Psoas muscle (tissue), 8 donors: Measurements from ENCODE around the gene EIF4A2. TPM values are rescaled to one million over a fixed set of nuclear protein-coding genes. Genes with fewer than 3 reads are reported as not detected.

Experiments
- ATAC-seq, 4 donors: fragments of 200-7000 bp; cut with Tn5 transposase; one replicate each; pipeline ENCODE4 v1.9.1; 2020; ENCODE audit warnings: moderate library complexity in 3 of 4, mild to moderate bottlenecking in 2 of 4
- DNase-seq, 2 donors: peaks; one replicate each; pipeline ENCODE4 v3.0.0-alpha.2; 2020
- H3K27ac ChIP-seq: fragments of 200-600 bp; one replicate; pipeline ENCODE4 v1.8.0; 2022
- H3K27me3 ChIP-seq, 3 donors: fragments of 200-600 bp in 1 of 3; one replicate each; pipeline versions ENCODE4 v1.6.1 to v1.8.0; 2013 to 2022; ENCODE audit warnings: low read length in 2 of 3, mild to moderate bottlenecking in 2 of 3, moderate library complexity in 1 of 3; ENCODE audit not compliant: insufficient read depth in 3 of 3
- H3K36me3 ChIP-seq, 2 donors: fragments of 200-600 bp in 1 of 2; one replicate each; pipeline versions ENCODE4 v1.6.1 to v1.8.0; 2013 to 2022; ENCODE audit warnings: low read depth in 1 of 2, mild to moderate bottlenecking in 1 of 2, moderate library complexity in 1 of 2; ENCODE audit not compliant: insufficient read depth in 1 of 2
- H3K4me1 ChIP-seq: fragments of 200-600 bp; one replicate; pipeline ENCODE4 v1.8.0; 2022
- H3K4me3 ChIP-seq: fragments of 200-600 bp; one replicate; pipeline ENCODE4 v1.8.0; 2022; ENCODE audit warnings: mild to moderate bottlenecking
- H3K9me3 ChIP-seq: fragments of 200-600 bp; one replicate; pipeline ENCODE4 v1.8.0; 2022
- WGBS, 3 donors: extraction: QIAGEN DNeasy Blood & Tissue Kit; methylation state at CpG; one replicate each; pipeline versions ENCODE4 v1.1.6 to v1.1.7; 2013; 5-methylcytosine and 5-hydroxymethylcytosine counted together
- intact Hi-C, 2 donors: fragments of 100-400 bp; cut with DNase I; formaldehyde crosslinking; loops; one replicate each; pipeline versions ENCODE4 v1.11.0 to v1.14.2; 2022
- long read RNA-seq, 2 donors: library from polyadenylated mRNA; unstranded; transcript quantifications; one replicate each; pipeline ENCODE4 v2.0.0, GENCODE V29; 2021
- polyA plus RNA-seq, 3 donors: library from polyadenylated mRNA; stranded (reverse); fragments of 200-250 nt; gene quantifications; one replicate each; pipeline ENCODE4 v1.2.3, GENCODE V29; 2013
- total RNA-seq, 4 donors: library from RNA; stranded (reverse); fragmentation: NEBNext Ultra II Directional in 2 of 4; extraction: Animal tissue kit (Norgen Biotek cat#: 25700) in 2 of 4; gene quantifications; one replicate each; pipeline versions ENCODE4 v1.2.1 to v1.2.4, GENCODE V29; 2021 to 2023
- TF ChIP-seq, protein P1 (sequence below): fragments of 200-600 bp; IDR thresholded peaks from one replicate; pipeline ENCODE4 v1.8.0; 2022; ENCODE audit warnings: antibody characterized with exemption
- donor health status: healthy with polysubstance abuse.
- donor health status: DM: no; HTN: no; CAD: no; lungs with moderate emphysema.
- donor health status: Bipolar disorder and iron deficiency.
- donor health status: healthy.
- donor health status: DM: yes; HTN: yes; CAD: no.
- donor health status: DM: no; HTN: no; CAD: no.
- donor health status: DM: no; HTN: no; CAD: no.
- donor health status: DM: yes; HTN: yes; CAD: no.

The EIF4A2 gene
- total RNA-seq, result 100 to 1,000 TPM; 541 to 778 (median 587) TPM
- polyA plus RNA-seq, result 100 to 1,000 TPM; 397 to 570 (median 513) TPM
- long read RNA-seq, donor 1, transcript EIF4A2-201 (11 exons, 1,919 nt), result major isoform, 466 of 674 reads
- long read RNA-seq, donor 1, transcript EIF4A2-205 (11 exons, 1,889 nt), result minor isoform, 163 of 674 reads
- long read RNA-seq, donor 1, partial matches to known transcripts, result 17 of 674 reads
- long read RNA-seq, donor 1, other reads (novel, unspliced or antisense), result 24 of 674 reads
- long read RNA-seq, donor 2, transcript EIF4A2-203 (10 exons, 1,751 nt), result minor isoform, 14 of 1,055 reads
- long read RNA-seq, donor 2, transcript EIF4A2-201 (11 exons, 1,919 nt), result major isoform, 724 of 1,055 reads
- long read RNA-seq, donor 2, transcript EIF4A2-205 (11 exons, 1,889 nt), result minor isoform, 232 of 1,055 reads
- long read RNA-seq, donor 2, partial matches to known transcripts, result 34 of 1,055 reads
- long read RNA-seq, donor 2, other reads (novel, unspliced or antisense), result 47 of 1,055 reads

DNA sequence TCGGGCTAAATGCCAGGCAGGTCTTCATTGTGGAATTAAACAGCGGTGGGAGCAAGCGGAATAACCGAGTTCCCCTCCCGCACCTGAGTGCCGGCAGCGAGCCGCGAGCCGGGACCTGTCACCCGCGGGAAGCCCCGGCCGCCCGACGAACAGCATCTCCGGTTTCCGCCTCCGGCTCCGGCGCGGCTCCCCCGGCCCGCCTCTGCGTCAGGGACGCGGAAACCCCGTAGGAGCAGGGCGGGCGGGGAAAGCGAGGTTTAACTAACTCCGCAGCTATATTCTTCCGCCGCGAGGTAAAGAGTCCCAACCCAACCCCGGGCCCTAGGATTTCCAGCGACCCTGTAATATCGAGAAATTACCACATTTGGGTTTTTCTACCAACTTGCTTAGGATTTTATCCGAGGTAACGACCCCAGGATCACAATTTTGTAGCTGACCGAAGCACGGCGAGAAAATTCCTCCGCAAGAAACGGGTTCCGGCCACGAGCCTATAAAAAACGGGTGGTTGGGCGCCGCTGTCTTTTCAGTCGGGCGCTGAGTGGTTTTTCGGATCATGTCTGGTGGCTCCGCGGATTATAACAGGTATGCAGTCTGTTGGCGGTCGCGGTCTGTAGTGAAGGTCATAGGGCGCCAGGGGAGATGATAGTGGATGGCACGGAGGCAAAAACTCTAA is at the start of gene EIF4A2:
EIF4A2 (plus strand) TSS at position 520 of the 673 bp plus-strand sequence; CDS start at position 554, 34 bp downstream.
- ATAC-seq (peak; percentile 87 to 90 (median 88)), DNase-seq (peak; percentile 93 to 94)
- intact Hi-C loops, result loop anchor here in 1 of 2 donors (5.0 kb wide), 2 partner anchors 211 to 846 kb away; partner anchors contain the start of genes DNAJB11 and TRA2B
- TF ChIP-seq, protein P1, sequence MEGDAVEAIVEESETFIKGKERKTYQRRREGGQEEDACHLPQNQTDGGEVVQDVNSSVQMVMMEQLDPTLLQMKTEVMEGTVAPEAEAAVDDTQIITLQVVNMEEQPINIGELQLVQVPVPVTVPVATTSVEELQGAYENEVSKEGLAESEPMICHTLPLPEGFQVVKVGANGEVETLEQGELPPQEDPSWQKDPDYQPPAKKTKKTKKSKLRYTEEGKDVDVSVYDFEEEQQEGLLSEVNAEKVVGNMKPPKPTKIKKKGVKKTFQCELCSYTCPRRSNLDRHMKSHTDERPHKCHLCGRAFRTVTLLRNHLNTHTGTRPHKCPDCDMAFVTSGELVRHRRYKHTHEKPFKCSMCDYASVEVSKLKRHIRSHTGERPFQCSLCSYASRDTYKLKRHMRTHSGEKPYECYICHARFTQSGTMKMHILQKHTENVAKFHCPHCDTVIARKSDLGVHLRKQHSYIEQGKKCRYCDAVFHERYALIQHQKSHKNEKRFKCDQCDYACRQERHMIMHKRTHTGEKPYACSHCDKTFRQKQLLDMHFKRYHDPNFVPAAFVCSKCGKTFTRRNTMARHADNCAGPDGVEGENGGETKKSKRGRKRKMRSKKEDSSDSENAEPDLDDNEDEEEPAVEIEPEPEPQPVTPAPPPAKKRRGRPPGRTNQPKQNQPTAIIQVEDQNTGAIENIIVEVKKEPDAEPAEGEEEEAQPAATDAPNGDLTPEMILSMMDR, result no peak
- Histone ChIP-seq H3K36me3 (peaks cover 22 to 42% of the 10 kb centered on the region in 2 donors), H3K4me3 (peak within 1 kb of the TSS; percentile 93), H3K4me1 (peaks cover 38% of the 10 kb centered on the region), H3K27me3 (no peaks in the 10 kb centered on the region), H3K27ac (peak within 1 kb of the TSS; percentile 98), H3K9me3 (no peaks in the 10 kb centered on the region)
- WGBS, 3 donors, result 0% methylated on average over 60 of the region's 60 CpGs

- no peaks in the 10 kb centered on the region for H3K9me3 ChIP-seq
- ATAC-seq (no peak), DNase-seq (no peak)
- WGBS, 3 donors, result 83 to 93% (median 86%) methylated on average over 7 of the region's 7 CpGs
- no peaks in the 10 kb centered on the region for H3K36me3 ChIP-seq
- no peak overlapping the region for H3K27ac ChIP-seq
- no peak overlapping the region for H3K4me3 ChIP-seq
- TF ChIP-seq, protein P1, result no peak
- intact Hi-C loops, result no loop called here
- H3K4me1 ChIP-seq, result no peaks in the 10 kb centered on the region
- H3K27me3 ChIP-seq, result no peaks in the 10 kb centered on the region
Measured at GRCh38 chr3:186742618-186743380, 40.6 kb upstream of the EIF4A2 start.

DNA sequence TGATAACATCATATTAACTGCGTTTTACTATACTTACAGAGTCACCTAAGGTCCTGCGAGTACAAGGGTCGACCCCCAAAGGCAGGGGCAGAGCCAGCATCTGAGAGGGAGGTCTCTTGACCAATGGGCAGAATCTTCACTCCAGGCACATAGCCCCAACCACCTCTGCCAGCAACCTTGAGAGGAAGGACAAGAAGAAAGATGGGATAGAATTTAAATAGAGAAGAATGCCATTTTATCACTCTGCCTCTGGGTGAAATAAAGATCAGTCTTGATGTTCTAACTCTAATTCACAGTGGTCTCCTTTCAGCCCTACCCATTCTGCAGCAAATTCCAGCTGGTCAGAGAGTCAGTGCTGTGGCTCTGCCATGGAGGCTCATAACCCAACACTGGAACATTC is 39.7 kb upstream of the EIF4A2 start:
- Histone ChIP-seq H3K4me3 (no peak overlapping the region), H3K27ac (no peak overlapping the region), H3K36me3 (no peaks in the 10 kb centered on the region), H3K9me3 (no peaks in the 10 kb centered on the region), H3K27me3 (no peaks in the 10 kb centered on the region), H3K4me1 (no peaks in the 10 kb centered on the region)
- ATAC-seq, result no peak
- TF ChIP-seq, protein P1, result no peak
- intact Hi-C loops, result no loop called here
- 80 to 82% (median 82%) methylated on average over 3 of the region's 3 CpGs for WGBS, 3 donors
- DNase-seq, result no peak

GRCh38 chr3:186746008-186746407 is 37.4 kb upstream of the EIF4A2 start:
- DNase-seq (no peak), ATAC-seq (peak in 1 of 4 donors; percentile 37)
- no peak overlapping the region for H3K4me3 ChIP-seq
- no peak overlapping the region for H3K27ac ChIP-seq
- no peaks in the 10 kb centered on the region for H3K27me3 ChIP-seq
- TF ChIP-seq, protein P1, result no peak
- WGBS, 3 donors, result 22 to 31% (median 31%) methylated on average over 9 to 10 of the region's 10 CpGs
- intact Hi-C loops, result no loop called here
- no peaks in the 10 kb centered on the region for H3K36me3 ChIP-seq
- H3K9me3 ChIP-seq, result no peaks in the 10 kb centered on the region
- no peaks in the 10 kb centered on the region for H3K4me1 ChIP-seq
